ENCODE results near the gene KCND3.

KCND3 gene

GRCh38 chr1:111959436-111959835 is 30.0 kb downstream of the KCND3 start:
- DNase-seq (ENCODE audit: low read depth): no peak

GRCh38 chr1:111958851-111959250 is 30.6 kb downstream of the KCND3 start:
- no peak for DNase-seq (ENCODE audit: low read depth)

GRCh38 chr1:111958075-111958474 is 31.4 kb downstream of the KCND3 start:
- DNase-seq (ENCODE audit: low read depth): no peak

- no peak for DNase-seq (ENCODE audit: low read depth)
Observed at GRCh38 chr1:111956155-111956771, 33.2 kb downstream of the KCND3 start.

- DNase-seq (ENCODE audit: low read depth): no peak
Observed at GRCh38 chr1:111955755-111956154, 33.7 kb downstream of the KCND3 start.

GRCh38 chr1:111953797-111954196 is 35.7 kb downstream of the KCND3 start:
- no peak for DNase-seq (ENCODE audit: low read depth)

- DNase-seq (ENCODE audit: low read depth): no peak
Observed at GRCh38 chr1:111952125-111952657, 37.3 kb downstream of the KCND3 start.

- peak; percentile 27 for DNase-seq (ENCODE audit: low read depth)
Observed at GRCh38 chr1:111948209-111949171, 41.0 kb downstream of the KCND3 start.

- DNase-seq (ENCODE audit: low read depth): no peak
Observed at GRCh38 chr1:111943846-111944749, 45.4 kb downstream of the KCND3 start.

- DNase-seq (ENCODE audit: low read depth): no peak
Observed at GRCh38 chr1:111943066-111943465, 46.4 kb downstream of the KCND3 start.

- no peak for DNase-seq (ENCODE audit: low read depth)
Observed at GRCh38 chr1:111938536-111938935, 50.9 kb downstream of the KCND3 start.

GRCh38 chr1:111938123-111938522 is 51.3 kb downstream of the KCND3 start:
- no peak for DNase-seq (ENCODE audit: low read depth)

- no peak for DNase-seq (ENCODE audit: low read depth)
Observed at GRCh38 chr1:111937147-111937725, 52.2 kb downstream of the KCND3 start.

- no peak for DNase-seq (ENCODE audit: low read depth)
Observed at GRCh38 chr1:111934106-111934852, 55.2 kb downstream of the KCND3 start.

- no peak for DNase-seq (ENCODE audit: low read depth)
Observed at GRCh38 chr1:111930356-111930755, 59.1 kb downstream of the KCND3 start.

- no peak for DNase-seq (ENCODE audit: low read depth)
Observed at GRCh38 chr1:111928531-111928930, 60.9 kb downstream of the KCND3 start.

GRCh38 chr1:111927652-111928051 is 61.8 kb downstream of the KCND3 start:
- DNase-seq (ENCODE audit: low read depth): no peak

- DNase-seq (ENCODE audit: low read depth): no peak
Observed at GRCh38 chr1:111924786-111925185, 64.7 kb downstream of the KCND3 start.

GRCh38 chr1:111923766-111924165 is 65.7 kb downstream of the KCND3 start:
- no peak for DNase-seq (ENCODE audit: low read depth)

- DNase-seq (ENCODE audit: low read depth): no peak
Observed at GRCh38 chr1:111921948-111922347, 67.5 kb downstream of the KCND3 start.
